GM18861 (cell line): ENCODE data around the gene STK32A.
"Not testable (repeated sequence)": the region's sequence is repeated elsewhere in the genome, so short reads cannot be mapped to it uniquely, and the experiment has no call there.

Source experiments
- ATAC-seq: cut with Tn5 transposase; IDR thresholded peaks from one replicate; pipeline ENCODE4 v1.9.1; 2021; ENCODE audit not compliant: unreplicated experiment

STK32A gene

DNA sequence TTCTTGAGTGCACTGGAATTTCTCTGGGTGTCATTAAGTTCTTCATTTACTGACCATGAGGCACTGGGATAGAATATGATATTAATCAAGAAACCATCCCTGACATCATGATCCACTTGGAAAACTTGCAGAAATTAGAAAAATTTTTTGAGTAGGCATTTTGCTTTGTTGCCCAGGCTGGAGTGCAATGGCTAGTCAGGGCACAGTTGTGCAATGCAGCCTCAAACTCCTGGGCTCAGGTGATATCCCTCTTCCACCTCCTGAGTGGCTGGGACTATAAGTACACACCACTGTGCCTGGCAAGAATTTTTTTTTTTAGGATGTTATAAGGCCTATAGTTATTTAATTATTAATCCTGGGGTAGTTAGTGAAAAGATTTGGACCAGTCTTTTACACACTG lies 106.5 kb downstream of the STK32A start:
- ATAC-seq = no peak

DNA sequence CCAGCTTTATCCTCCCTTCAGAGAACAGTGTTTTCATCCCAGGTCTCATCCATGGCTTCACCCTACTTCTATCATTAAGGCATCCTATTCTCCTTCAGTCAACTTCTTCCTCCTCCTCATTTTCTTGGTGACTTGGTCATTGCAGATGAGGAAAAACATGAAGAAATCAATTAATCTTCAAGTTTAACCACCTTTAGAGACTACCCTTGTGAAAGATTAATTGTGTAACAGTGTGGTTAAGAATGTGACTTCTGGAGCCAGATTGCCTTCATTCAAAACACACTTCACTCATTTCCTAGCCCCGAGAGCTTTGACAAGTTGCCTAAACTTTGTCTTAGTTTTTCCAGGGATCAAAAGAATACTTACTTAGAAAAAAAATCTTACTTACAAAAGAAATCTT lies 110.0 kb downstream of the STK32A start:
- no peak for ATAC-seq

DNA sequence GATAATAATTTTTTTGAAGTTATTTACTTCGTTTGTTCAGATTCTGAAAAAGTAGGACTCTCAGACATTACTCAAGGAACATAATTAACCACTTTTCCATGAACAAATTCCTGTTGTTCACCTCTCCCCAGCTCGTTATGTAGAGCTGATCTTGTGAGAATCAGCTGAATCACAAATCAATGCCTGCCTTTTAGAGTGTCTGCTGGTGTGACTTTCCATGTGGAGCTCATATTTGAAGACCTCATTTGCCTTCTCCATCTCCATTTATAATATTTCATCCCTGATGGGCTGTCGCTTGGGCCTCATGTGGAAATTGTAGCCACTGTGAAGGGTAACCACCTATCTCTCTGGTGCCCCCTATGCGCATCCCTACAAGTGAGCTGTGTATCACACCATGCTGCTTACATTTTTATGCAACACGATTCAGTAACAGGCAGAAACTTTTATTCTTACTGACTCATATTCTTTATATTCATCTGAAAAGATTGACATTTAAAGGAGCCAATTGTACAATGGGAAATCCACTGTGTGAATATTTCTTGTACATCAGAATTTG lies 111.3 kb downstream of the STK32A start:
- ATAC-seq = no peak

GRCh38 chr5:147348046-147348445 lies 113.2 kb downstream of the STK32A start:
- ATAC-seq = no peak

- no peak for ATAC-seq
Measured at GRCh38 chr5:147348451-147348850, 113.6 kb downstream of the STK32A start.

DNA sequence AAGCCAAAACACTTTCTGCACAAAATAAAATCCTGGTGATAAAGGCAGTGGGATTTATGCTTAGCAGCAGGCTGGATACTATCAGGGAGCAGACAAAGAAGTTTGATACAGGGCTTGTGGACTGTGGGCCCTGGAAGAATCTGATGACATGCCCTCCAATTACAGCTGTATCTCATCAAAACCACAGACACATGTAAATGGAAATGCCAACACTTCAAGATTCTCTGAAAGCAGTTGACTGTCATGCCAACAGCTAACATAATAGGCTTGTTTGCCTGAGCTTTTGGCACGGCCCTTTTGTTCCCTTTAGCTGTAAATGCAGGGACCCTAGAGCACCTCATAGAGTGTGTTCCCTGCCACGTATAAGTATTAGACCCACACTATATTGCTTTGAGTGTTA lies 114.4 kb downstream of the STK32A start:
- ATAC-seq = no peak

- no peak for ATAC-seq
Measured at GRCh38 chr5:147359101-147359500, 124.3 kb downstream of the STK32A start.

GRCh38 chr5:147359581-147359980 lies 124.8 kb downstream of the STK32A start:
- ATAC-seq = no peak

DNA sequence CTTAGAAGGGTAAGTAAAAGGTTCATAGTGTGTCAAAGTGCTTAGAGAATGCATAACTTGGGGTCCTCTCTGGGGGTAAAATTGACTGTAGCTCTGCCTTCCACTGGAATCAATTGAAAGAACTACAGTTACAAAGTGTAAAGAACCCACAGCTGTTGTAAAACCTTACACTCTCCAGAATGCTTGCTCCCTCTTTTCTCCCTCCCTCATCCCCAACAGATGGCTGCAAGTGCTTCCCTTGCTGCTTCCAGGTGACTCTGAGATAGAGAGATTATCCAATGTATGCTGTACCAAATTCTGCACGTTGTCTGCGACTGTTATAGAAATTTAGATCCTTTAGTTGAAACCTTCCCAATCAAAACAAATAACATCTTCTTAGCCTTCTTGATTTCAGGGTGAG lies 126.0 kb downstream of the STK32A start:
- no peak for ATAC-seq

DNA sequence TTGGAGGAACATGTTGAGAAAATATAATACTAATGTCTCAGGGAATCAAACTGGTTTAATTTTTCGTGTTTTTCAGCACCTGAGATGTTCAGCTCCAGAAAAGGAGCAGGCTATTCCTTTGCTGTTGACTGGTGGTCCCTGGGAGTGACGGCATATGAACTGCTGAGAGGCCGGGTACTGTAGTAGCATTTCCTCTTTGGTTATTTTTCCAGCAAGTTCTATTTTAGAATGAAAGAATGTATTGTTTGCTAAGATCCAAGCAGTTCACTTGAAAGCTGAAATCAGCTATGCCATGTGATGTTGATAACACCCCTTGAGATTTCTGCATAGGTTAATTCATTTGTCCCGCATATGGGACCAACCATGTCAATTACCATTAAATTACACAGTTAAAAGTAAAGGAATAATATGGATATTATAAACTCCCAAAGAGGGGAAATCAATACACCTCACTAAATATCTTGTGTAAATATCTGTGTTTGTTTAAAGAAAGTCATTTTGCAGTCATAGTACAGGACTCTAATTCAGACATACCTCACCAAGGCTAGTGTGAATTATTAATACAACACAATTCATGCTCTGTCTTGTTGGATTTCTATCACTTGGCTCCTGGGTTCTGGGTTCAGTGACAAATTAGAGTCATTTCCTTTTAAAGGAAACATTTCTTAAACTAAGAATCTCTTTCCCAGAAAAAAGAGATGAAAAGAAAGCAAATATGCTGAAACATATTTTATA lies 126.8 kb downstream of the STK32A start:
- ATAC-seq = no peak

DNA sequence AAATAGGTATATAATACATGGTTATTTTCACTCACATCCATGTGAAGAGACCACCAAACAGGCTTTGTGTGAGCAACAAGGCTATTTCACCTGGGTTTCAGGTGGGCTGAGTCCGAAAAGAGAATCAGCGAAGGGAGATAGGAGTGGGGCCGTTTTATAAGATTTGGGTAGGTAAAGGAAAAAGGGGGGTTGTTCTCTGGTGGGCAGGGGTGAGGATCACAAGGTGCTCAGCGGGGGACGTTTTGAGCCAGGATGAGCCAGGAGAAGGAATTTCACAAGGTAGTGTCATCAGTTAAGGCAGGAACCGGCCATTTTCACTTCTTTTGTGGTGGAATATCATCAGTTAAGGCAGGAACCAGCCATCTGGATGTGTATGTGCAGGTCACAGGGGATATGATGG lies 132.6 kb downstream of the STK32A start:
- not testable (repeated sequence) for ATAC-seq

GRCh38 chr5:147369742-147370374 lies 135.0 kb downstream of the STK32A start:
- ATAC-seq = no peak

- ATAC-seq = no peak
Measured at GRCh38 chr5:147371290-147371689, 136.5 kb downstream of the STK32A start.

DNA sequence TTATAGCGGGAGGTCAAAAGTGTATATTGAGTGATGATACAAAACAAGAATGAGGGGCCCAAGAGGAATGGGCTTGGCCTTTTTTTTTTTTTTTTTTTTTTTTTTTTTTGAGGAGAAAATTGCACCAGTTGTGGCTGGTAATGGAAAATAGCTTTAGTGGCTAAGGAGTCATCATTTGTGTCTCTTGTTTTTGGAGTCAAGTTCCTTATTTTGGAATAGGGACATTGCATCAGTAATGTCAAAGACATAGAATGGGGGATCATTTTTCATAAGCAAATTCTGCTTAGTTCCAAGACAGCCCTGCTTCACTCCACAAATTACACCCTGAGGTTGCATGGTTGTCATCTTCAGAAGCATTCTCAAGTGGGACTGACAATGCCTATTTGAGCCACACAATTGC lies 137.4 kb downstream of the STK32A start:
- no peak for ATAC-seq

- no peak for ATAC-seq
Measured at GRCh38 chr5:147373328-147373727, 138.5 kb downstream of the STK32A start.

DNA sequence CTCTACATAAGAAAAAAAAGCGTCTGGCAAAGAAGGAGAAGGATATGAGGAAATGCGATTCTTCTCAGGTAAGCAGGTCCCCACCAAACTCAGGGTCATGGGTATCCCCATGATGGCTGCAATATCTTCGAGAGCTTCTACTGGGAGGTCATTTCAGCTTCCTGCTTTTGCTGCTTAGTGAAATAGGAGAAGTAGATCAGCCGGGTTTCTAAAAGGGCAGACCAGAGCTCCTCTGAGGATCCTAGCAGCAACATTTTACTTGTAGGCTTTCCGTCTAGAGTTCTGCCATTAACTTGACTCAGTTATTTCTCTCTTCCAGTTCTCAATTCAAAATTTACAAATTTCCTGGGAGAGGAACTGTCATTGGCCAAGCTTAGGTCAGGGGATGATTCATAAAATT lies 140.3 kb downstream of the STK32A start:
- ATAC-seq = no peak

DNA sequence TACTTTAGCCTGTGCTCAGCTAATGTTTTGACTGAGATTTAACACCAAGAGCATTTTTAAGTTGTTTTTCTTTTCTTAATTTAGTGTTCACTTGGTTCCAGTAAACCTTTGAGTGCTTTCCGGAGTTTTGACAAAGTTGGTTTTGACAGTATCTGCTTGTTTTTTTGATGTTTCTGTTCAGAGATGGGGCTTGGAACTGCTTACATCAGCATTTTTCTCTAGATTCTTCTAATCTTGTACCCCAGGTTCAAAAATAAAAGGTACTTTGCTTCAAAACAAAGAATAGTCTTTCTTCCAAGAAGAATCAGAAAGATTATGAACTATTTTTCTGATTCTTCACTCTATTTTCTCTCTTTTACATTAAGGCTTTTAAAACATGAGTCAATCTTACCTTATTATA lies 142.9 kb downstream of the STK32A start:
- ATAC-seq = no peak

- no peak for ATAC-seq
Measured at GRCh38 chr5:147381555-147381954, 146.7 kb downstream of the STK32A start.

DNA sequence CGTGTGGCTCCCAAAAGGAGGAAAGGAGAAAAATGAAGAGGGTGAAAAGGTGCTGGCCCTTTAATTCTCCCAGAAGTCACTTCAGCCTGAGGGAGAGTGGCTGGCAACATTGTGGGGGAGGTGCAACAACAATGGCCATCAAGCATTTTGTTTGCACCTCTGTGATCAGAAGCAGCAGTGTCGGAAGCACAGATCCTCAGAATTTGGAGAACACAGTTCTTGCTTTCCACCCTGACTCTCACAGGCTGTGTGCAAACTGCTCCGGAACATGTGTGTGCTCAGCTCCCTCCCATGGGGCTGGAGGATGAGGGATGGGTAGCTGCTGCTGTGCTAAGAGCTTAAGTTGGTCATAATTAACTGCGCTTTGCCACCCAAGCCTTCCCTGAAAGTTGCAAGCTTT lies 147.9 kb downstream of the STK32A start:
- ATAC-seq = no peak

DNA sequence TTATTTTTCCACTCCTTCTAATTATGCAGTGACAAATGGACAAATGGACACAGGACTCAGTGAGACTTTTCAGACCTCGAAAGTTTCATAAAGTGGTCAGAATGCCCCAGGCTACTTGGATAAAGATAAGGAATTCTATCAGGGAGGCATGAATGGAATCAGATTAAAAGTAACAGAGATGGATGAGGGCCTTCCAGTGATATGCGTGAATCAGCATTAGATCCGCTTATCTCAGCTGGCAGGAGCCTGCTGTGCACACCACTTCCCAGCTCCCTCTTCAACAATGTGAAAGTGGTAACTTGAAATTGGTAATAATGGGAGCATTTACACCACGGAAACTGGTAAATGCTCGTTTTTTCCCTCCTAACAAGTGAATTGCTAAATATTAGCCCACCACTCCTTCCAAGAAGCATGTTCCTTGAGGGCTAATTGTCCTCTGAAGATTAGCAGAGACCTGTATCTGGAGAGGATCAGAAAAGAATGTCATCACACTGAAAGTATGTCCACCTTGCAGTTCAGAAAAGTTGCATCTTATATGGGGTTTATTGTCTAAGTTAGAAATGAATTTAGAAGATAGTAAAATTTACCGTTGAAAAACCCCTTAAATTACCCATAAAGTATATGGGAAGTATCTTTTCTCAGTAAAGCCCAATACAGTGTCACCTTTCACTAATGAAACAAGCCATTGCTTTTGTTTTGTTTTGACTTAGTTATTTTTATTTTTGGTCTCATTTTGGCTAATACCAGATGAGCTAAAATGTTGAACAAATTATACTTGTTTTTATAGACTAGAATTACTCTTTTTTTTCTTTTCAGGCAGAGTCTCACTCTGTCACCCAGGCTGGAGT lies 149.7 kb downstream of the STK32A start:
- no peak for ATAC-seq

DNA sequence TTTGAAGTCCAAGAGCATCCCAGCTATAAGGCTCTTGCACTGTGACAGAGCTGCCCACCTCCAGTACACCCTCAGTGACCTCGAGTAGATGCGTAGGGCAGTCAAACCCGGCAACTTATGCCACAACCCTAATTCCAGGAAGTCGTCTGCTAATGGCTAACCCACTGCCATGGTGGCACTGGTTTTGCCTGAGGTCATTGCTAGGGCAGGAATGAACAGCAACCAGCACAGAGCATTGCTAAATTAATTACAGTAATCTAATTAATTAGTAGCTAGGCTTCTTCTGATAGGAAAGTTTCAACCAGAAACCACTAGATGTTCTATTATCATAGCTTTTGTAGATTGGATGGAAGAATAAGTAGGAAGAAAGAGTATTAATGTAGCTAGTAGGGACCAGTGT lies 152.3 kb downstream of the STK32A start:
- ATAC-seq = no peak
